ENCODE results near the gene ARHGAP11A.
"Not testable (repeated sequence)": the region's sequence is repeated elsewhere in the genome, so short reads cannot be mapped to it uniquely, and the experiment has no call there.

GRCh38 chr15:32593151-32593550 is 22.2 kb upstream of the ARHGAP11A start, which contains the start of gene GOLGA8N:
- not testable (repeated sequence) for TF ChIP-seq CBX5 (IDR thresholded peaks at IDR 0.05; ENCODE audit: low read depth, low read length); EZH2 (IDR thresholded peaks at IDR 0.05; ENCODE audit: low read depth, low read length, severe bottlenecking); CREB1 (IDR thresholded peaks at IDR 0.05); GABPA (IDR thresholded peaks at IDR 0.05; ENCODE audit: borderline replicate concordance, insufficient read depth, low read length); SIX5 (IDR thresholded peaks at IDR 0.05; ENCODE audit: low read depth, low read length); POLR2A (IDR thresholded peaks at IDR 0.05; ENCODE audit: control extremely low read depth in 1 of 2, low read depth in 2 of 2, low read length in 2 of 2); RFX5 (IDR thresholded peaks at IDR 0.05; ENCODE audit: borderline replicate concordance, low read depth, low read length)
- TF ChIP-seq, protein P1, sequence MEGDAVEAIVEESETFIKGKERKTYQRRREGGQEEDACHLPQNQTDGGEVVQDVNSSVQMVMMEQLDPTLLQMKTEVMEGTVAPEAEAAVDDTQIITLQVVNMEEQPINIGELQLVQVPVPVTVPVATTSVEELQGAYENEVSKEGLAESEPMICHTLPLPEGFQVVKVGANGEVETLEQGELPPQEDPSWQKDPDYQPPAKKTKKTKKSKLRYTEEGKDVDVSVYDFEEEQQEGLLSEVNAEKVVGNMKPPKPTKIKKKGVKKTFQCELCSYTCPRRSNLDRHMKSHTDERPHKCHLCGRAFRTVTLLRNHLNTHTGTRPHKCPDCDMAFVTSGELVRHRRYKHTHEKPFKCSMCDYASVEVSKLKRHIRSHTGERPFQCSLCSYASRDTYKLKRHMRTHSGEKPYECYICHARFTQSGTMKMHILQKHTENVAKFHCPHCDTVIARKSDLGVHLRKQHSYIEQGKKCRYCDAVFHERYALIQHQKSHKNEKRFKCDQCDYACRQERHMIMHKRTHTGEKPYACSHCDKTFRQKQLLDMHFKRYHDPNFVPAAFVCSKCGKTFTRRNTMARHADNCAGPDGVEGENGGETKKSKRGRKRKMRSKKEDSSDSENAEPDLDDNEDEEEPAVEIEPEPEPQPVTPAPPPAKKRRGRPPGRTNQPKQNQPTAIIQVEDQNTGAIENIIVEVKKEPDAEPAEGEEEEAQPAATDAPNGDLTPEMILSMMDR (IDR thresholded peaks at IDR 0.05; ENCODE audit: control extremely low read depth in 1 of 3, insufficient read depth in 1 of 3, low read depth in 1 of 3, low read length in 3 of 3): not testable (repeated sequence)
